Coronary artery (tissue), 2 donors: Measurements from ENCODE around the gene TEKT3.

ENCODE experiments used
- DNase-seq: peaks from one replicate; pipeline ENCODE4 v3.0.0-alpha.2; 2017; ENCODE audit warnings: low spot score
- H3K27ac ChIP-seq, 2 donors: fragments of 200-600 bp; sonication (generic); one replicate each; pipeline ENCODE4 v1.5.1; 2016 to 2019
- H3K4me3 ChIP-seq: fragments of 200-600 bp; sonication (generic); 2 replicates; pipeline ENCODE4 v1.5.1; 2016; ENCODE audit warnings: mild to moderate bottlenecking, moderate library complexity
- CTCF ChIP-seq: fragments of 200-600 bp; sonication (generic); IDR thresholded peaks from one replicate; pipeline ENCODE4 v1.5.1; 2019; ENCODE audit warnings: antibody characterized with exemption

Gene TEKT3

DNA sequence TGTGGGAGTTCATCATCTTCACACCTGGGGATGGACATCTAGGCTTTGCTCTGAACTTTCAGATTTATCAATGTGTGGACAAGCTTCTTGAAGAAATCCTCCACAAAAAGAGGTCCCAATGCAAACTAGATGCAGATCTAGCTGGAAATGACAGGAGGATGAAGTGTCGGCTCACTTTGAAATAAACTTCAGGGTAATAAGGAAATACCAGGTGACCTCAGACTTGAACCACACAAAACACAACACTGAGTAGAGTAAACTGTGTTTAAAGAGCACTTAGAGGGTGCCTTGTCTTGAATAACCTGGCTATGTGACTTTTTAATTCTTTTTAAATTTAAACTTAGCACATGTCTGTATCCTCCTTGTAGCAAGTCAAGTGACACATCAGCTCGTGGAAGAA lies 27.2 kb upstream of the TEKT3 start:
- TF ChIP-seq CTCF, result no peak
- Histone ChIP-seq H3K27ac (peak overlapping the region in 1 of 2 donors; percentile 11), H3K4me3 (no peak overlapping the region)
- no peak for DNase-seq

- DNase-seq, result no peak
- Histone ChIP-seq H3K27ac (no peak overlapping the region), H3K4me3 (no peak overlapping the region)
- TF ChIP-seq CTCF, result no peak
Measured at GRCh38 chr17:15366026-15366425, 24.6 kb upstream of the TEKT3 start.

DNA sequence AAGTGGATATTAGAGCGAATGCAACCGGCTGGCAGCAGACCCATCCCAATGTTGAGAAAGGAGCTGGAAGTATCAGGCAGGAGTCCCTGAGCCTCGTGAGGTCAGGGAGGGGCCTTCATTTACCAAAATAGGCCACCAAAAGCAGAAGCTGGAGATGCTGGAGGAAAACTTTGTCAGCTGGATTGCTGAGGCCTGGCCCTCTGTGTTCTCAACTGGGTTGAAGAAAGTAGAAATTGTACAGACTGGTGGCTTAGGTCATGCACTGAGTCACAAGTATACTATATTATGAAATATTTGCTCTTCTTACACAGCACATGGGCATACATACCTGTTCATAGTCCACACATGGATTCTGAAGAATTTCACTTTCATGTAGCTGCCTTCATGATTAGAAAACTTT lies 23.2 kb upstream of the TEKT3 start:
- DNase-seq, result no peak
- no peak for TF ChIP-seq CTCF
- Histone ChIP-seq H3K4me3 (no peak overlapping the region), H3K27ac (peak overlapping the region in 1 of 2 donors; percentile 23)

DNA sequence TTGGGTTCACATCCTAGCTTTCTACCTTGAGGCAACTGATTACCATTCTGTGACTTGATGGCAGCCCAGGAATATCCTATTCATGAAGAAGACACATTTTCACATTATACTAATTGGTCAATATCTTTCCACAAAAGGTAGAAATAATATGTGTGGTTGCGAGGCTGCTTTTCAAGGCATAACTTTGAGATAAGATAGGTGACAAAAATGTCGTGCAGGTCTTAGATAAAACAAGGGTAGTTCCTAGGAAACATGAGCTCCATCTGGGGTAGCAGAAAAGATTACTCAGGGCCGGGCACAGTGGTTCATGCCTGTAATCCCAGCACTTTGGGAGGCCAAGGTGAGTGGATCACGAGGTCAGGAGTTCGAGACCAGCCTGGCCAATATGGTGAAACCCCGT lies 22.3 kb upstream of the TEKT3 start:
- DNase-seq, result no peak
- Histone ChIP-seq H3K4me3 (no peak overlapping the region), H3K27ac (peak overlapping the region in 1 of 2 donors; percentile 32)
- no peak for TF ChIP-seq CTCF

DNA sequence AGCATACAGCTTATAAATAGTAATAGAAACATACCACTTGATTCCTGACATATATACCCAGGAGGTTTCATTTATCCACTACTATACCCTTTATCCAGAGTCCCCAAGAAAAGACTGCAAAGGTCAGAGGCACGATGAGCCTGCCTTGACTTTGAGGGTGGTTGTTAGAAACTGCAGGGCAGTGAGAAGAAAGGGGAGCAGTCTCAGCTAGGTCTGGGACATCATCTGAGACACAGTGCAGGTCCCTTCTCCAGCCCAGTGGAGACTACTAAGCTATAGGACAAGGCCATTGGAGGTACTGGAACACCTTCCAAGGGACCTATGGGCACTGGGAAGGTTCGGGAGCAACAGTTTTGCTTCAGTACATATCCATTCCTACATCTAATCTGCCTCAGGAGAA lies 20.2 kb upstream of the TEKT3 start:
- H3K27ac ChIP-seq, result no peak overlapping the region
- H3K4me3 ChIP-seq, result no peak overlapping the region
- no peak for DNase-seq
- no peak for TF ChIP-seq CTCF

DNA sequence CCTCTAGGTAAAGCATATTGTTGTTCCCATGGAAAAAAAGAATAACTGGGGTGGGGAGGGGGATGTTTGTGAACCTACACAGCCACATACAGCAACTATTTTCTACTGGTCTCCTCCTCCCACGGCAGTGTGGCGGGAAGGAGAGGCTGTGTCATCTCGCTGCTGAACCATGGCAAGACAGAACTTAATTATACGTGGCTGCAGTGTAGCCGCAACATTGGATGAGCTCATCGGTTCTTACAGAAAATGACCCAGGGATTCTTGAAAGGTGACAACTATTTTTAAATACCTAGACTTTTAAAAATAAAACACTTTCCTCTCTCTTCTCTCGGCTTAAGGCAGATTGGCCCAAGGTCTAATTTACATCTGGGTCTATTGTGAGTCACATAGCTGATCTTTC lies 19.8 kb upstream of the TEKT3 start:
- no peak for DNase-seq
- TF ChIP-seq CTCF, result no peak
- Histone ChIP-seq H3K27ac (no peak overlapping the region), H3K4me3 (no peak overlapping the region)

DNA sequence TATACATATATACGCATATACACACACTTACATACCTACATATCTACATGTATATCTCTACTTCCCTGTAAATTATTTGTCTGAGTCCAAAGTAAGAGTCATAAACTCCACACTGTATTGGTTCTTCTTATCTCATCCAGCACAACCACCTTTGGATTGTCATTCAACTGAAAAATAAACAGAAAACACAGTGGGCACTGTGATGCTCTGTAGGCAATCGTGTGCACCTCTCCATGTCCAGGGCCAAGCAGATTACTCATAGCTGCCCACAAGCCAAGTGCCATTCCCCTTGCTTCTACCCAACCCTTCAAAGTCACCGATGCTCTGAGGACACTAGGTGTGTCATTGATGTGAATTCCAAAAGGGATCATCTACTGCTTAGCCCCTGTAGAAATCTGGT lies 12.9 kb upstream of the TEKT3 start:
- no peak for DNase-seq
- TF ChIP-seq CTCF, result no peak
- Histone ChIP-seq H3K4me3 (no peak overlapping the region), H3K27ac (no peak overlapping the region)
